Activated CD4-positive, alpha-beta T cell treated with anti-CD3 and anti-CD28 coated beads, Interleukin-2, amount 50 U/mL, for 16 hours (primary cell): ENCODE data around the gene KCNA1.

Experiments used
- DNase-seq: peaks from one replicate; pipeline ENCODE4 v3.0.0-alpha.2; 2020

The KCNA1 gene

GRCh38 chr12:4961311-4961710, 51.6 kb downstream of the KCNA1 start:
- DNase-seq = no peak

GRCh38 chr12:4962539-4963486, 53.1 kb downstream of the KCNA1 start:
- DNase-seq = no peak
